C4-2B (cell line): ENCODE measurements around the gene HECW1.

ENCODE experiments used
- H3K27ac ChIP-seq: fragments of 450-650 bp; 2 replicates; pipeline ENCODE4 v1.5.1; 2017
- ZFX ChIP-seq: fragments of 450-650 bp; IDR thresholded peaks from 2 replicates; pipeline ENCODE4 v1.6.1; 2017
- TF ChIP-seq, protein P1 (sequence below): fragments of 450-650 bp; conservative IDR thresholded peaks from 2 replicates; pipeline ENCODE4 v1.5.1; 2017; ENCODE audit warnings: mild to moderate bottlenecking

Gene HECW1

GRCh38 chr7:43363035-43363791, 250.8 kb downstream of the HECW1 start:
- TF ChIP-seq, protein P1, sequence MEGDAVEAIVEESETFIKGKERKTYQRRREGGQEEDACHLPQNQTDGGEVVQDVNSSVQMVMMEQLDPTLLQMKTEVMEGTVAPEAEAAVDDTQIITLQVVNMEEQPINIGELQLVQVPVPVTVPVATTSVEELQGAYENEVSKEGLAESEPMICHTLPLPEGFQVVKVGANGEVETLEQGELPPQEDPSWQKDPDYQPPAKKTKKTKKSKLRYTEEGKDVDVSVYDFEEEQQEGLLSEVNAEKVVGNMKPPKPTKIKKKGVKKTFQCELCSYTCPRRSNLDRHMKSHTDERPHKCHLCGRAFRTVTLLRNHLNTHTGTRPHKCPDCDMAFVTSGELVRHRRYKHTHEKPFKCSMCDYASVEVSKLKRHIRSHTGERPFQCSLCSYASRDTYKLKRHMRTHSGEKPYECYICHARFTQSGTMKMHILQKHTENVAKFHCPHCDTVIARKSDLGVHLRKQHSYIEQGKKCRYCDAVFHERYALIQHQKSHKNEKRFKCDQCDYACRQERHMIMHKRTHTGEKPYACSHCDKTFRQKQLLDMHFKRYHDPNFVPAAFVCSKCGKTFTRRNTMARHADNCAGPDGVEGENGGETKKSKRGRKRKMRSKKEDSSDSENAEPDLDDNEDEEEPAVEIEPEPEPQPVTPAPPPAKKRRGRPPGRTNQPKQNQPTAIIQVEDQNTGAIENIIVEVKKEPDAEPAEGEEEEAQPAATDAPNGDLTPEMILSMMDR = no peak
- no peak for TF ChIP-seq ZFX
- no peak overlapping the region for H3K27ac ChIP-seq

DNA sequence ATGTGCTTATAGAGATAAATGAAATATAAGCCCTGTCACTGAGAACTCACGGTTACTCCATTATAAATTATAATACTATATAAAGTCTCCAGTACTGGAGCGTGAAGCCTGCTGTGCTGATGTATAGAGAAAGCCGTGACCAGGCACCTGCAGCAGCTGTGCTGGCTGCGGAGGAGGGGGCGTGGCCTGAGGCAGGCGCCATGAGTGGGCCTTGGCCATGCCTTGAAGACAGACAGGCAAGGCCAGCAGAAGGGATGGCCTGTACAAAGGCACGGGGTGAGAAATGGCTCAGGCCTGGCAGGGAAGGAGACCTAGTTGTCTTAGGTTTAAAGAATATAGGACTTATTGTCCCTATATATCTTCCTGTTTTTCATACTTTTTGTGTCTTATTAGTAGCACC, 251.9 kb downstream of the HECW1 start:
- TF ChIP-seq ZFX = no peak
- TF ChIP-seq, protein P1 = no peak
- no peak overlapping the region for H3K27ac ChIP-seq

DNA sequence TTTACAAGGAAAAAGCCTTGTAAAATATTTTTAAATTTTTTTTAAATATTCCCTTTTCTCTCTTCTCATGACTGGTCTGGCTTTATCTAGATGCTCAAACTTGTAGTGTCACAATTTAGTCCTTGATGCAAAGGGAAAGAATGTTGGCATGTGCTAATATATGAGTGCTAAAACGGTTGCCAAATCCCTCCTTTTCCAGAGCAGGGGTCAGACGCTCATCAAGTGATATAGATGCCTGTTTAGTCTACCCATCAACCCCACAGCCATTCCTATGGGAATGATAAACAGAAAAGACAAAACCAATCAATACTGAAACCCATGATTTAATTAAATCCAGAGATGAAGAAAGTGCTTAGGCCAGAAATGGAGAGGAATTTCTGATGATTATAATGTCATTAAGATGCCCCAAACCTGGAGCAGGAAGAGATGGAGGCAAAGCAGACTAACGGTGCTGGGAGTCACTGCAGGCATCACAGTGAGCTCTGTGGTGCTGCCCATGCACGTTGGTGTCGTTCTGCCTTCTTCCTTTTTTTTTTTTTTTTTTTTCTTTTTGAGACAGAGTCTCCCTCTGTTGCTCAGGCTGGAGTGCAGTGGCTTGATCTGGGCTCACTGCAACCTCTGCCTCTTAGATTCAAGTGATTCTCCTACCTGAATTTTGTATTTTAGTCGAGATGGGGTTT, 260.4 kb downstream of the HECW1 start:
- TF ChIP-seq ZFX = no peak
- TF ChIP-seq, protein P1 = no peak
- H3K27ac ChIP-seq = no peak overlapping the region

DNA sequence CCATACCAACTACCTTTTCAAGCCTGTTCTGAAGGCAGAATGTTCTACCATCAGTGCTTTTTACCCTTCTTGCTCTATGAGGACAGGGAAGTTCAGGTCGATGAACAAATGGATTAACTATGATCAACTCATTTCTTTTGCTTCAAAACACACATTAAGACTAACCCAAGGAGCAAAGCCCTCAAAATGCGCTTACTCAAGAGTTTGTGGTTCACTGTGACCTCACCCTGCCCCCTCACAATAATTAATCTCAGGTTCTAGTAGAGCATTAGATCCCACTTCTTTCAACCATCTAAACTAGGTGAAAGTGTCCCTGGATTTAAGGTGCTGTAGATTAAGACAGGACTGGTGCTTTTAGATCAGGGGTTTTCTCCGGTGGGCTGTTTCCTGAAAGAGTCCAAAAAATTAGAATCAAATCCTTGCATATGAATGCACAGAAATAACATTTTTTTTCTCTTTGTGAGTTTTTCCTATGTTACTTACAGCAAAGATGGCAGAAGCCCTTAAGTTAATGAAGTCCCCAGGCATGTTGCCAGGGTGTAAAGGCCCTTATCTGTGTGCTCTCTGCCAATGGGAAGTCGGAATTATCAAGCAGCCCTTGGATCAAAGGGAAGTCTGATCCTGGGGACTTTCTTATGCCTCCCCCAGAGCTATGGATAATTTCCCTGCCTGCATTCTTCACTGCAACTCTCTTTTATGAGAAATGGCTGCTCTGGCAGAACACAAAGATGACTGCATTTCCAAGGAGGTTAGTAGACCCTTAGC, 264.9 kb downstream of the HECW1 start:
- no peak overlapping the region for H3K27ac ChIP-seq
- TF ChIP-seq, protein P1 = no peak
- TF ChIP-seq ZFX = no peak

- H3K27ac ChIP-seq = no peak overlapping the region
- no peak for TF ChIP-seq ZFX
- TF ChIP-seq, protein P1 = no peak
These were observed 266.8 kb downstream of the HECW1 start for GRCh38 chr7:43379210-43379609.

DNA sequence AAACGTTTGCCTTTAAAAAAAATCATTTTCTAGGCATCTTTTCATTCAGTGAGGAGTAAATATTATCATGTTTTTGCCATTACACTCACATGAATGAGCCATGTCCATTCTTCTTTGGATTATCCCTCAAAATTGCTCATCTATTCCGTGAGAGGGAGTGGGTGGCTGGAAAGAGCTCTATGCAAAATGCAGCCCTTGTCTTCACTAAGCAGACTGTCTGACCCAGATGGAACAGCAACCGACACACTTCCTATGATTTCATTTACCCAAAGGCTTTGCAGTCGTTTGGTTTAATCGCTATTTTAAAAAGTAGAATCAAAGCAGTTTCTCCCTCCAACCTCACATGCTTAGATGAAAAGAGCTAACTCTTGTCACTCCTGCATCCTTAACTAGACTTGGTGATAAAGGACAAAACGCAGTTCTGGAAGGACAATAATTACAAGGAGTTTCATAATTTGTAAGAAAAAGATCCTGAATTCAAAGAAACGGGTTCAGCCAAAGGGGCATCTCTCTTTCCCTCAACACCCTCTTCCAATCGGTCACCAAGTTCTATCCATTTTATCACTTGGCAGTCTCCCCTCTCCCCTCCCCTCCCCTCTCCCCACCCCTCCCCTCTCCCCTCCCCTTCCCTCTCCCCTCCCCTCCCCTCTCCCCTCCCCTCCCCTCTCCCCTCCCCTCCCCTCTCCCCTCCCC, 272.3 kb downstream of the HECW1 start:
- no peak for TF ChIP-seq ZFX
- TF ChIP-seq, protein P1 = no peak
- H3K27ac ChIP-seq = no peak overlapping the region
